Cerebellar nuclear complex (tissue), 1 donor: ENCODE results near the gene HSD11B1L.
"Not testable (repeated sequence)": the region's sequence is repeated elsewhere in the genome, so short reads cannot be mapped to it uniquely, and the experiment has no call there.

ENCODE experiments used
- DNase-seq, 2 experiments: peaks; one replicate each; lab custom pipeline; 2025; lab: John Stamatoyannopoulos, UW

The HSD11B1L gene

GRCh38 chr19:5698635-5699422 lies 18.0 kb downstream of the HSD11B1L start:
- no peak for DNase-seq

- no peak for DNase-seq
These were observed 19.7 kb downstream of the HSD11B1L start for GRCh38 chr19:5700455-5701092.

- DNase-seq, result not testable (repeated sequence)
These were observed 21.2 kb downstream of the HSD11B1L start for GRCh38 chr19:5702053-5702410.

GRCh38 chr19:5703819-5704818 lies 23.3 kb downstream of the HSD11B1L start:
- DNase-seq, result no peak

GRCh38 chr19:5705552-5705951 lies 24.7 kb downstream of the HSD11B1L start:
- no peak for DNase-seq

- DNase-seq, result no peak
These were observed 26.2 kb downstream of the HSD11B1L start for GRCh38 chr19:5706876-5707573.

- no peak for DNase-seq
These were observed 27.0 kb downstream of the HSD11B1L start for GRCh38 chr19:5707576-5708575.

GRCh38 chr19:5711025-5711424 lies 30.2 kb downstream of the HSD11B1L start:
- no peak for DNase-seq

- no peak for DNase-seq
These were observed 30.9 kb downstream of the HSD11B1L start for GRCh38 chr19:5711713-5712161.

- no peak for DNase-seq
These were observed 32.4 kb downstream of the HSD11B1L start for GRCh38 chr19:5713228-5713627.

- DNase-seq, result no peak
These were observed 34.0 kb downstream of the HSD11B1L start for GRCh38 chr19:5714816-5715215.

GRCh38 chr19:5717215-5717935 lies 36.5 kb downstream of the HSD11B1L start:
- DNase-seq, result no peak

GRCh38 chr19:5718037-5718578 lies 37.3 kb downstream of the HSD11B1L start:
- no peak for DNase-seq

- DNase-seq, result no peak
These were observed 37.9 kb downstream of the HSD11B1L start for GRCh38 chr19:5718579-5719273.

- no peak for DNase-seq
These were observed 38.6 kb downstream of the HSD11B1L start for GRCh38 chr19:5719274-5719960.

- DNase-seq, result peak; percentile 85 to 92
These were observed 39.3 kb downstream of the HSD11B1L start, which contains the start of the genes CATSPERD and LONP1 for GRCh38 chr19:5719961-5720790. CATSPERD (plus strand) TSS chr19:5720637; CDS start chr19:5720738, 101 bp downstream. LONP1 (minus strand) TSS chr19:5720146; CDS start chr19:5720132, 14 bp downstream.

GRCh38 chr19:5727453-5728050 lies 46.7 kb downstream of the HSD11B1L start:
- DNase-seq, result no peak
